ENCODE results near the gene ZNF197. TPM values are rescaled to one million over a fixed set of nuclear protein-coding genes. Genes with fewer than 3 reads are reported as not detected.

ZNF197 gene
- total RNA-seq, 2 experiments from 2014 or later: 2.8 to 4.8 TPM

DNA sequence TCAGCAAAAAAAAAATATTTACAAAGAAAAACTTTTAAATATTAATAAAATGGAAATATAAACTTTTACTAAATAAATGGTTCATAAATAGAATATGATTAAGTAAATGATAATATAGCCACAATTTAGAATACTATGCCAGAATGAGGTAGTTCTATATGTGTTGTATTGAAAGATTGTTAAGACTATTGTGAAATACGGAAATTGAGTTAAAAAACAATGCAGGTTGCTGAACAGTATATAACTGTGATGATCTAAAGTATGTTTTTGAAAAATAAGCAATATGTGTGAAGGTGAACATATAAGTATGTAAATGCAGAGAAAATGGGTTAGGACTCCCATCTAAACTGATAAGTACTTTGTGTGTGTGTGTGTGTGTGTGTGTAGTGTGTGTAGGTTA lies 24.9 kb downstream of the ZNF197 start:
- H3K4me1 ChIP-seq (ENCODE audit: insufficient read depth, low read length, poor library complexity, severe bottlenecking): peaks cover 23% of the 10 kb centered on the region
- H3K36me3 ChIP-seq (ENCODE audit: insufficient read depth, low read length): peaks cover 39% of the 10 kb centered on the region
- no peaks in the 10 kb centered on the region; the same call in 1 of the 2 replicates for H3K9me2 ChIP-seq (ENCODE audit: insufficient read depth, low read length)
- no peak overlapping the region for H2AFZ ChIP-seq (ENCODE audit: low read length)
- intact Hi-C loops (cut with micrococcal nuclease; ENCODE audit: unreplicated experiment): loop anchor here (2.0 kb wide), 1 partner anchor 25 kb away; the partner anchor contains the start of gene ZNF197
- ChIA-PET POLR2A (interaction anchor here (0.6 to 0.7 kb wide), 2 partner anchors 34 to 111 kb away, joined by 3 read pairs; no protein-coding TSS in a partner anchor), CTCF (ENCODE audit: unreplicated experiment) (no interaction called here)
- no peak overlapping the region for H3K4me3 ChIP-seq (ENCODE audit: low read depth, low read length, poor library complexity, severe bottlenecking)
- no peaks in the 10 kb centered on the region for H3K9me3 ChIP-seq (ENCODE audit: low read length)
- TF ChIP-seq, protein P1, sequence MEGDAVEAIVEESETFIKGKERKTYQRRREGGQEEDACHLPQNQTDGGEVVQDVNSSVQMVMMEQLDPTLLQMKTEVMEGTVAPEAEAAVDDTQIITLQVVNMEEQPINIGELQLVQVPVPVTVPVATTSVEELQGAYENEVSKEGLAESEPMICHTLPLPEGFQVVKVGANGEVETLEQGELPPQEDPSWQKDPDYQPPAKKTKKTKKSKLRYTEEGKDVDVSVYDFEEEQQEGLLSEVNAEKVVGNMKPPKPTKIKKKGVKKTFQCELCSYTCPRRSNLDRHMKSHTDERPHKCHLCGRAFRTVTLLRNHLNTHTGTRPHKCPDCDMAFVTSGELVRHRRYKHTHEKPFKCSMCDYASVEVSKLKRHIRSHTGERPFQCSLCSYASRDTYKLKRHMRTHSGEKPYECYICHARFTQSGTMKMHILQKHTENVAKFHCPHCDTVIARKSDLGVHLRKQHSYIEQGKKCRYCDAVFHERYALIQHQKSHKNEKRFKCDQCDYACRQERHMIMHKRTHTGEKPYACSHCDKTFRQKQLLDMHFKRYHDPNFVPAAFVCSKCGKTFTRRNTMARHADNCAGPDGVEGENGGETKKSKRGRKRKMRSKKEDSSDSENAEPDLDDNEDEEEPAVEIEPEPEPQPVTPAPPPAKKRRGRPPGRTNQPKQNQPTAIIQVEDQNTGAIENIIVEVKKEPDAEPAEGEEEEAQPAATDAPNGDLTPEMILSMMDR (conservative IDR thresholded peaks at IDR 0.05; ENCODE audit: low read length): no peak
- TF ChIP-seq EZH2phosphoT487 (IDR thresholded peaks at IDR 0.05; ENCODE audit: borderline replicate concordance, low read depth, low read length): no peak
- H3K4me2 ChIP-seq (ENCODE audit: low read length): peak overlapping the region; percentile 68; the same call in 1 of the 2 replicates
- BruUV-seq (replicated peaks): no TSS peak
- H3K79me2 ChIP-seq (ENCODE audit: insufficient read depth, low read depth, low read length): peaks cover 11% of the 10 kb centered on the region; the same call in 1 of the 2 replicates
- DNase-seq (ENCODE audit: low spot score): no peak
- H4K20me1 ChIP-seq (ENCODE audit: insufficient read depth, low read length): no peaks in the 10 kb centered on the region
- no peak overlapping the region for H3K27ac ChIP-seq (ENCODE audit: low read depth, low read length, poor library complexity, severe bottlenecking)

DNA sequence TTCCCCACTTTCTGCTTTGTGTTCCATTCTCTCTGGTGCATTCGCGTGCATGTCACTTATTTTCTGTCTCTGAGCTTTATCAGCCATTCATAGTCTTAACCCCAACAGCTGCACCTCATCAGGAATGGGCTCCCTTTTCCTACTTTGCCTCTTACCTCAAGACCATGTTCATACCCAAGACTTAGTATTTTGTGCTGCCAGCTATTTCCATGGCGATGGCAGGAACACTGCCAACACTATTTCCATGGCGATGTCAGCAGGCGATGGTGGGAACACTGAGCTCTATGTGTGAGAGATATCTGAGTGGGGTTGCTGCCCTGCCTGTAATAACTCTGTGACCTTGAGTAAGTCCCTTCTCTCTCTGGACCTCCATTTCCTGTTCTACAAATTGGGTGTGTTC lies 29.2 kb downstream of the ZNF197 start:
- Histone ChIP-seq H3K27ac (ENCODE audit: low read depth, low read length, poor library complexity, severe bottlenecking) (no peak overlapping the region), H3K4me3 (ENCODE audit: low read depth, low read length, poor library complexity, severe bottlenecking) (no peak overlapping the region), H3K9me2 (ENCODE audit: insufficient read depth, low read length) (no peaks in the 10 kb centered on the region), H3K4me2 (ENCODE audit: low read length) (no peak overlapping the region), H4K20me1 (ENCODE audit: insufficient read depth, low read length) (no peaks in the 10 kb centered on the region), H3K9me3 (ENCODE audit: low read length) (no peaks in the 10 kb centered on the region), H3K4me1 (ENCODE audit: insufficient read depth, low read length, poor library complexity, severe bottlenecking) (peaks cover 4% of the 10 kb centered on the region), H3K79me2 (ENCODE audit: insufficient read depth, low read depth, low read length) (peaks cover 11% of the 10 kb centered on the region; the same call in 1 of the 2 replicates), H2AFZ (ENCODE audit: low read length) (no peak overlapping the region), H3K36me3 (ENCODE audit: insufficient read depth, low read length) (peaks cover 76% of the 10 kb centered on the region)
- ChIA-PET POLR2A (interaction anchor here (0.7 to 1.0 kb wide), 3 partner anchors 48 to 188 kb away, joined by 3 to 5 read pairs (median 3); no protein-coding TSS in a partner anchor), CTCF (ENCODE audit: unreplicated experiment) (no interaction called here)
- no TSS peak for BruUV-seq (replicated peaks)
- no peak for DNase-seq (ENCODE audit: low spot score)
- no peak for TF ChIP-seq EZH2phosphoT487 (IDR thresholded peaks at IDR 0.05; ENCODE audit: borderline replicate concordance, low read depth, low read length)
- intact Hi-C loops (cut with micrococcal nuclease; ENCODE audit: unreplicated experiment): no loop called here

DNA sequence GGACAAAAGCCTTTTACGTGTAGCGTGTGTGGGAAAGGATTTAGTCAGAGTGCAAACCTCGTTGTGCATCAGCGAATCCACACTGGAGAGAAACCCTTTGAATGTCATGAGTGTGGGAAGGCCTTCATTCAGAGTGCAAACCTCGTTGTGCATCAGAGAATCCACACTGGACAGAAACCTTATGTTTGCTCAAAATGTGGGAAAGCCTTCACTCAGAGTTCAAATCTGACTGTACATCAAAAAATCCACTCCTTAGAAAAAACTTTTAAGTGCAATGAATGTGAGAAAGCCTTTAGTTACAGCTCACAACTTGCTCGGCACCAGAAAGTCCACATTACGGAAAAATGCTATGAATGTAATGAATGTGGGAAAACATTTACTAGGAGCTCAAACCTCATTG lies 34.2 kb downstream of the ZNF197 start:
- no peak overlapping the region for H3K4me2 ChIP-seq (ENCODE audit: low read length)
- TSS peak; percentile 19 for BruUV-seq (replicated peaks)
- no peaks in the 10 kb centered on the region for H3K9me2 ChIP-seq (ENCODE audit: insufficient read depth, low read length)
- CTCF ChIA-PET (ENCODE audit: unreplicated experiment): interaction anchor here (0.6 kb wide), 1 partner anchor 230 kb away, joined by 3 read pairs; no protein-coding TSS in a partner anchor
- H3K4me3 ChIP-seq (ENCODE audit: low read depth, low read length, poor library complexity, severe bottlenecking): no peak overlapping the region
- H2AFZ ChIP-seq (ENCODE audit: low read length): no peak overlapping the region
- no peak for TF ChIP-seq EZH2phosphoT487 (IDR thresholded peaks at IDR 0.05; ENCODE audit: borderline replicate concordance, low read depth, low read length)
- TF ChIP-seq, protein P1 (conservative IDR thresholded peaks at IDR 0.05; ENCODE audit: low read length): no peak
- no peak overlapping the region for H3K27ac ChIP-seq (ENCODE audit: low read depth, low read length, poor library complexity, severe bottlenecking)
- H3K4me1 ChIP-seq (ENCODE audit: insufficient read depth, low read length, poor library complexity, severe bottlenecking): no peaks in the 10 kb centered on the region
- no peak for DNase-seq (ENCODE audit: low spot score)
- H3K79me2 ChIP-seq (ENCODE audit: insufficient read depth, low read depth, low read length): no peaks in the 10 kb centered on the region
- no peaks in the 10 kb centered on the region for H3K9me3 ChIP-seq (ENCODE audit: low read length)
- POLR2A ChIA-PET: no interaction called here
- intact Hi-C loops (cut with micrococcal nuclease; ENCODE audit: unreplicated experiment): no loop called here
- H3K36me3 ChIP-seq (ENCODE audit: insufficient read depth, low read length): peaks cover 65% of the 10 kb centered on the region
- H4K20me1 ChIP-seq (ENCODE audit: insufficient read depth, low read length): no peaks in the 10 kb centered on the region

Measured in OCI-LY7 (cell line).